HG02973 (cell line): Measurements from ENCODE around the gene PKD1.
"Not testable (repeated sequence)": the region's sequence is repeated elsewhere in the genome, so short reads cannot be mapped to it uniquely, and the experiment has no call there.

Experiments used
- ATAC-seq: cut with Tn5 transposase; IDR thresholded peaks from one replicate; pipeline ENCODE4 v1.9.1; 2021; ENCODE audit warnings: moderate library complexity; ENCODE audit not compliant: unreplicated experiment

Gene PKD1

DNA sequence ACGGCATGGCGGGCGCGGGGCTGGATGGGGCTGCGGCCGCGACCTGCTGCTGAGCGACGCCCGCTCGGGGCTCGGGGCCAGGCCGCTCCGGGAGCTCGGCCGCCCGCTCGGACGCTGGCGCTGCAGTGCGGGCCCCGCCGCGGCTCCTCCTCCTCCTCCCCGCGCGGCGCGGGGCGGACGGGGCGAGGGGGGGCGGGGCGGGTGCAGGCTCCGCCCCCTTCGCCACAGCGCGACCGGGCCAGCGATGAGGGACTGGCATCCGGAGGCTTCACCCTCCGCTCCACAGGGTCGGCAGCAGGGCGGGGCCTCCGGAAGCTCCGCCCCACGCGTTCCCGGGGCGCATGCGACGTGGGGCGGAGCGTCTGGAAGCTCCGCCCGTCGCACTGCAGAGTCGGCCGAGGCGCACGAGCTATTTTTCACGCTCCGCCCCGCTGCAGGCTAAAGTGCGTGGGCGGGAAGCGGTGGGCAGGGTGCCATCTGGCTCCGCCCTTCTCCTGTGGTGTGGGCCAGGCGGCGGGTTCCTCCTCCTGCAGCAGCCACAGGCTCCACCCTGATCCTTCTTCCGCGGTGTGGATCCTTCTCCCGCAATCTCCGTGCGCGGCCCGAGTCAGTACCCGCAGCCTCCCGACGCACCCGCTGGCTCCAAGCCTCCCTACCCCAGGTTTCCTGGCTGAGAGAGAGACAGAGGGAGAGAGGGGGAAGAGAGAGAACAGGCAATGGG is at the start of gene PKD1:
Gene PKD1, minus strand, starts transcription at position 129 of the 721 bp plus-strand sequence. CDS start 209 bp downstream, outside the sequence.
- ATAC-seq, result not testable (repeated sequence)

DNA sequence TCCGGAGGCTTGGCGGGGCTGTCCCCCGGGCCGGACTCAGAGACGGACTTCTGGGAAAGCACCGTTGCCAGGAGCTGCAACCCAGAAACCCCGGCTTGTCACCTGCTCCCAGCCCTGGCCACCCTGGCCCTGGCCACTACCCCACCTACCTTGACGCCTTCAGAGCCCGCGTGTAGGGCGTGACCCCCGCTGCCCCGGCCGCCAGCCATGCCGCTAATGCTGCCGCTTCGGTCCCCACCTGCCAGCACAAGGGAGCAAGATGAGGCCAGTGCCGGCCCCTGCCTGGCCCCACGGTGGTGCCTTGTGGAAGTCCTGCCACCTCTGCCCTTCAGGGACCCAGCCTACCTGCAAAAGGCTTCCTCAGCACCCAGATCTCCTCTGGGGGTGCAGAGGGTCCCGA is 49.3 kb upstream of the PKD1 start:
- no peak for ATAC-seq

DNA sequence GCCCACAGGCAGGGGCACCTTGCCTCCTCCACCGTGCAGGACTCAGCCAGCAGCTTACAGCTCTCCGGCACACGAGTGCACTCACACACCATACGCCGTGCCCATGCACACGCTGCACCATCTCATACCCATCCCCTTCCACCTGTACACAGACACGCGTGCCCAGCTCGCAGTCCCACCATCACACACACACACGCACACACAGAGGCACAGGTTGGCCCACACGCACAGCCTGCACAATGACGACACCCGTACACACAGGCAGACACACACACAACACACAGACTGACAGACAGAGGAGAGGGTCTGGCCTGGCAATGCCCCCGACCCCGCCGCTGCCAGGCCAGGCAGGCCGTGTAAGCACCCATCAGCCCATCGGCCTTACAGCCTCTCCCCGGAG is 48.6 kb upstream of the PKD1 start:
- ATAC-seq, result no peak

DNA sequence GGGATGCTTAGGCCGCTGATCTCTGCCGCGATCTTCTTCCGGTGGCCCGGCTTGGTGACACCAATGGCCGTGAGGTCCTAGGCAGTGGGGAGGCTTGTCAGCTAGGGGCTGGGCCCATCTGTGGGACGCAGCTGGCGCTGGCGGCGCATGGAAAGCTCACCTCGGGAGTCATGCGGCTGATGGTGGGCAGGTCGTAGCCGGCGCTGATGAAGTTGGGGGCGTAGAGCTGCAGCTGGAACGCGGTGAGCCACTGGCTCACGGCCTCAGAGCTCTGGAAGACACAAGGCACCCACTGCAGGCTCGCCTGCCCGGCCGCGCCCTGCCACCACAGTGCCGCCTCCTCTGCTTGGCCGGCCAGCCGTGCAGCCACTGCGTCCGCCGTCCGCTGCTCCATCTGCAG is 48.0 kb upstream of the PKD1 start:
- ATAC-seq, result no peak

DNA sequence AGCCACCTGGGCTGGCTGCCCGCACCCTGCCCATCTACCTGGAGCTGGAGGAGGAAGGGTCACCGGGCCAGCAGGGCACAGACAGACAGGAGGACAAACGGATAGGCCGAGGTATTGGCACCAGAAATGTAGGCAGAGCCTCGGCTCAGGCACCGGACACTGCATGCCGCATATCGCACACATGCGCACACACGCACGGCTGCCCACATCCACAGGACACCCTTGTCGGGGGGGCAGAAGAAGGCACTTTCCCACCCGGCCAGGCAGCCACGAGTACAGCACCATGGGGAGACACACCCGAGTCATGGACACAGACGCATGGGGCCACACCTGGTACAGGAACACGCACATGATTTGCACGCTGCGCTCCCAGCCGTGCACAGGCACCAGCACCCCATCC is 46.3 kb upstream of the PKD1 start:
- ATAC-seq, result no peak

DNA sequence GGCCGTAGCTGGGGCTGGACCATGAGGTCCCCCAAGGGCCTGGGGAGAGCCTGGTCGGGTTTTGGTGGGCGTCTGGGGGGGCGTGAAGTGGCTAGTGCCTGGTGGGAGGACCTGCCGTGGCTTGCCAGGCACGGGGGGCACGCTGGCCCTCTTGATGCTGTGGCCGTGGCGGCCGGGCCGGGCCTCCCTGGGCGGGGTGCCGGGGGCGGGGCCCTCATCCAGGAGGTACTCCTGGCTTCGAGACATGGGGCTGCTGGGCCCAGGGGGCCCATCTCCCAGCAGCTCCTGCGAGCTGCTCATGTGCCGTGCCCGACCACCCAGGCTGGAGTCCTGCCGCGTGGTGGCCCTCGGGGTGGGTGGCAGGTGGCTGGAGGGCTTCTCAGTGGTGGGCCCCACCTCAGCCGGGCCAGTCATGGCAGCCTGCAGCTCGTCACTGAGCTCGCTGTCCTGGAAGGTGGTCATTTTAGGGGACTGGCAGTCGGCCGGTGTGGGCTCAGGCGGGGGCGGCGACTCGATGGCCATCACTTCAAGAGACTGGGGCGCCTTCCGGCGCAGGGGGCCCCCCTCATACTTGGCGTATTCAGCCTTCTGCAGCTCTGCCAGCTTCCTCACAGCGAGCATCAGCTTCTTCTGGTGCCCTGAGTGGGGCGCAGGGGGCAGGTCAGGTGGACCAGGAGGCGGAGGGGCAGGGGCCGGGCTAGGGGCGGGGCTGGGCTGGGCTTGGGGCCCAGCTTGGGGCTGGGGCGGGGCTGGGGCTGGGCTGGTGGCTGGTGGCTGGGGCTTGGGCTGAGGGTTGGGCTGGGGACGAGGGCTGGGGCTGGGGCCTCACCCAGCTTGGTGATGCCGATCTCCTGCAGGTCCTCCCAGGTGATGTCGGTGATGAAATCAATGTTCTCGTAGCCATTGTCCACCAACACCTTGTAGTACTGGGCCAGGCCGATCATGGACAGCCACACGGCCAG is 45.5 kb upstream of the PKD1 start:
- ATAC-seq, result no peak

DNA sequence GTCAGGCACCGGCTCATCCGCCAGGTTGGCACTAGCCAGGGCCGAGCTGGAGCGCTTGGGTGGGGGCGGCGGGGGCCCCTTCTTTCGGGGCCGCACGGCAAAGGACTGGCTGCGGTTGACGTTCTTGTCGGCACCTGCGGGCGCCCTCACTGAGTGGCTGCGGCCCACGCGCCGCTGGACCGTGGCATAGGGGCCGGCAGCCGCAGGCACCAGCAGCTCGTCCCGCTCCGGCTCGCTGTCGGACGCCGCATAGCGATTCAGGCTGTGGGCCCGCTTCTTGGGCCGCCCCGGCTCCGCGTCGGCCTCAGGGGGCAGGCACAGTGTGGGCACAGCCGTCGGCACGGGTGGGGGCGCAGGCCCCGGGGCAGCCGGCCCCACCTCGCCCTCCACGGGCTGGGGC is 44.8 kb upstream of the PKD1 start:
- no peak for ATAC-seq

DNA sequence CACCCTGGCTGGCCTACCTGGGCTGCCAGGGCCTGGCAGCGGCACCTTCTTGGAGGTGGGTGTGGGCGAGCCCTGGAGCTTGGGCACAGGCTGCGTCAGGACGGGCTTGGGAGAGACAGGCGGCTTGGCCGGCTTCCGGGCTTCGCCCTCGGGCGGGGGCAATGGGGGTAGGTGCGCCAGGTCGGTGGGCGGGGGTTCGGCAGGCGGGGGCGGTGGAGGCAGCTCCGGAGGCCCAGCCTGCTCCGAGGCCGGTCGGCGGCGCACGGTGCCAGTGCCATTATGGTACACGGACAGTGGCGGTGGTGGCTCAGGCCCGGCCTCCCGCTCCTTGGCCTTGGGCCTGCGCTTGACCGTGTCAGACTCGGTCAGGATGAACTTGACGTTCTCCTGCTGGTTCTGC is 43.9 kb upstream of the PKD1 start:
- ATAC-seq, result no peak

DNA sequence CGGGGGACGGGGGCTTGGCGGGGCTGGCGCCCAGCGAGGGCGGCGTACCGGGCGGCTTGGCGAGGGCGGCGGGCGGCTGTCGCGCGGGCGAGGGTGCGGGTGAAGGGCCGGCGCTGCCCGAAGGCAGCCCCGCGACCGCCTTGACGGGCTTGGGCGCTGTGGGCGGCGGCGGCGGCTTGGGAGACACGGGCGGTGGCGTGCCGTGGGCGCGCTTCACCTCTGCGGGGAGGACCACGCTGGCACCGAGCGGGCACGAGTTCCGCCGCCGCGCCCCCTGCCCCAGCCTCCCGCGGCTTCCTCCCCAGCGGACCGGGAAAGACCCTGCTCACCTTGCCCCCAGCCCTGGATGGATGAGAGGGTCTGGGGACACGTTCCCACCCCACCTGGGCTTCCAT is 43.4 kb upstream of the PKD1 start:
- no peak for ATAC-seq

DNA sequence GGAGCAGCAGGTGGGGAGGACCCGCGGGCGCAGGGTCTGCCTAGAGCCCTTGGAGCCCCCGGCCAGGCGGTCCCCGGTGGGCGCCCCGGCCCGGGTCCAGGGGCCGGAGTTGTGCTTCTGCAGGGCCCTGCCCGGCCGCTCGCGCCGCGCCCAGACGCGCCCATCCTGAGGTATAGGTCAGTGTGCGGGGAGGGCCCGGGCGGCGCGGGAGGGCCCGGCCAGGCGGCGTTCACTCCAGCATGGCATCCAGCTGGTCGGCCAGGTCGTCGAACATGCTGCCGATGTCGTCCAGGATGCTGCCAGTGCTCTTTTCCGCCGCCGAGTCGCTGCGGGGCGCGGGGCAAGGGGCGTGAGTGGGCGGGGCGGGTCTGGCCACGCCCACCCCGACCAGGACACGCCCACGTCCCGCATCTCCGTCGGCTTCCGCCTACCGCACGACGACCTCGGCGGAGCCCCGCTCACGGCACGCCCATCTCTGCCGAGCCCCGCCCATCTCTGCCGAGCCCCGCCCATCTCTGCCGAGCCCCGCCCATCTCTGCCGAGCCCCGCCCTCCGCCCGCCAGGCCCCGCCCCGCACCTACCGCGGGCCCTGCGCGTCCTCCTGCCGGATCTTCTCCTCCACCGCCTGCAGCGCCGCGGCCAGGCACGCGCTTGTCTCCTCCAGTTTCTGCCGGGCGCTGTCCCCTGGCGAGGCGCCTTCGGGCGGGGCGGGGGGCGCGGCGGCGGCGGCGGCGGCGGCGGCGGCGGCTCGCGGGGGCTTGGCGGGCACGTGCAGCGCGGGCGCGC is 42.8 kb upstream of the PKD1 start:
- ATAC-seq, result no peak

DNA sequence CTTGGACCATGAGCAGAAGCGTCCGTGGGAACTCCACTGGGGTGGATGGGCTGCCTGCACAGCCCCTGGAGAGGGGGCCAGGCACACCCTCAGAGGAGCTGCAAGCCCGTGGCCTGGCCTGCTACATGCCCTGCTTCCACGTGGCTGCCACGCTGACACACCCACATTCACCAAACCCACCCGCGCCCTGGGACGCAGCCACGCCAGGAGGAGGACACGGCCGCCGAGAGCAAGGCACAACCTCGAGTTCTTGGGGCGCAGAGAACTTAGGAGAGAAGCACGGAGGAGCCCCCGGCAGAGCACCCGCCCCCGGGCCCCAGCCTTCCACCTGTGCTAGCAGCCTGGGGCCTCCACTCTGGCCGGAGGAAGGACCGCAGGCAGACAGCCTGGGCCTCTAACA is 41.9 kb upstream of the PKD1 start:
- ATAC-seq, result no peak

DNA sequence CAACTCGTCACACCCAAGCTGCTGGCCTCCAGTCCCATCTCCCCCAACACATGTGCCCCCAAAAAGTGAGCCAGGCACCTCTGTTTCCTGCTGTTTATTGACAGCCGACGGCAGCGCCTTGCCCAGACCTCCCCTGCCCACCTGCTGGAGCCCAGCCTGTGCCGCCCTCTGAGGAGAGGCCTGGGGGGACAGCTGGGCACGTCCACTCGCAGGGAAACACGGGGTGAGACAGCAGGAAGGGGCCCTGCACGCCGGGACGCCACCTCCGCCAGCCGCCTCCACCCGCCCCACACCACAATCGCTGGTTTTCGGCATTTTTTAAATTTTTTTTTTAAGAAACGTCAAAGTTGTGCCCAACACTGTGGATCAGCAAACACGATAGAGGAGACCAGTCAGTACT is 41.4 kb upstream of the PKD1 start:
- ATAC-seq, result no peak

DNA sequence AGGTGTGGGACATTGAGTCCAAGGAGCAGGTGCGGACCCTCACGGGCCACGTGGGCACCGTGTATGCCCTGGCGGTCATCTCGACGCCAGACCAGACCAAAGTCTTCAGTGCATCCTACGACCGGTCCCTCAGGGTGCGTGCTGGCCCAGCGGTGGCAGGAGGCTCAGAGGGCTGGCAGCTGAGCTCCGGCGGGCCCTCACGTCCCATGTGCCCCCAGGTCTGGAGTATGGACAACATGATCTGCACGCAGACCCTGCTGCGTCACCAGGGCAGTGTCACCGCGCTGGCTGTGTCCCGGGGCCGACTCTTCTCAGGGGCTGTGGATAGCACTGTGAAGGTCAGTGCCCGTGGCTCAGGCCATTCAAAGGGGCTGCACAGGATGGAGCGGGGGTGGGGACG is 40.3 kb upstream of the PKD1 start:
- no peak for ATAC-seq

DNA sequence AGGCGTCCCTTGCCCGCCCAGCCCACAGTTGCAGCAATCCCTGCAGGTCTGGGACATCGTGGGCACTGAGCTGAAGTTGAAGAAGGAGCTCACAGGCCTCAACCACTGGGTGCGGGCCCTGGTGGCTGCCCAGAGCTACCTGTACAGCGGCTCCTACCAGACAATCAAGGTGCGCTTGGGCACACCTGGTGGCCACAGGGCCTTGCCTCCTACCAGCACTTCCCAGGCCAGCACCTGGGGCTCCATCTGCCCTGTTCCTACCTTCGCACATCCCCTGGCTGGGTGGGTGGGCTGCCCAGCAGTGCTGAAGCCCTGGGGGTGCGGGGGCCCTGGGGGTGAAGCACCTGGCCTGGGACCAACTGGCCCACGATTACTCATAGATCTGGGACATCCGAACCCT is 39.8 kb upstream of the PKD1 start:
- ATAC-seq, result no peak

DNA sequence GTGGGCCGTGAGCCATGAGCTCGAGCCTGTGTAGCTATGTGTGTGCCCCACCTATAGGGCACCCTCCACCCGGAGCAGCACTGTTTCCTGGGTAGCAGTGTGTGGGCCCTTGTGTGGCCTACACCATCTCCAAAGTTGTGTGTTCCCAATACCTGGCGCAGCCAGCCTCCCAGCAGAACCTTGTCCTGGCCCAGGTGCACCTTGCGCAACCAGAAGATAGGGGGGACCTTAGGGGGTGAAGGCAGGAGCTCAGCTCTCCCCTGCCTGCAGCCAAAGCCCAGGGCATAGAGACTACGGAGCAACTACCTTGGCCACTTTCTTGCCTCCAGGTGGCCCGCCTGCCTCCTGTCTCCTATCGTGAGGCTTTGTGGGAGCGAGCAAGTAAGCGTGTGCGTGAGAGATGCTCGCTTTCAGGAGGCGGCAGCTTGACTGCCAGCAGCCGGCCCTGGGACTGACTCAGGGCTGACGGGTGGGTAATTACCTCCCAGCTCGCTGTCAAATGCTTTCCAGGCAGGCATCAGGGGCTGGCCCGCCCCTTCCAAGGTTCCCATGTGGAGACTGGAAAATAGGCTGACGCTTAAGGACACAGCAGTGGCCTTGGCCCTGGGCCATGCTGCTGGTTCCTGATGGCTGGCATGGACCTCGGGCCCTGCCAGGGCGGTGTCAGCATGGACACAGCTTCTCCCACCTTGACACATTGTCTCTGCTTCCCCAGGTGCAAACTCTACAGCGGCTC is 38.9 kb upstream of the PKD1 start:
- ATAC-seq, result no peak

DNA sequence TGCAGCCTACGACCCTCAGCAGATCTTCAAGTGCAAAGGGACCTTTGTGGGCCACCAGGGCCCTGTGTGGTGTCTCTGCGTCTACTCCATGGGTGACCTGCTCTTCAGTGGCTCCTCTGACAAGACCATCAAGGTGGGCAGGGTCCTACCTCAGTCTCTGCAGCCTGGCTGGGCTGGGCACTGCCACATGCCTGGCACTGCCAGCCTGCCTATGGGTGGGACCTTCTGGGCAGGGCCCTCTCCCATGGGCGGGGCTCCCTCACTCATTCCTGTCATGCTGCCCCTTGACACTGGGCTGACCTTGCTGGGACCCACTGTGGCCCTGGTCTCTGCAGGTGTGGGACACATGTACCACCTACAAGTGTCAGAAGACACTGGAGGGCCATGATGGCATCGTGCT is 38.2 kb upstream of the PKD1 start:
- ATAC-seq, result no peak

DNA sequence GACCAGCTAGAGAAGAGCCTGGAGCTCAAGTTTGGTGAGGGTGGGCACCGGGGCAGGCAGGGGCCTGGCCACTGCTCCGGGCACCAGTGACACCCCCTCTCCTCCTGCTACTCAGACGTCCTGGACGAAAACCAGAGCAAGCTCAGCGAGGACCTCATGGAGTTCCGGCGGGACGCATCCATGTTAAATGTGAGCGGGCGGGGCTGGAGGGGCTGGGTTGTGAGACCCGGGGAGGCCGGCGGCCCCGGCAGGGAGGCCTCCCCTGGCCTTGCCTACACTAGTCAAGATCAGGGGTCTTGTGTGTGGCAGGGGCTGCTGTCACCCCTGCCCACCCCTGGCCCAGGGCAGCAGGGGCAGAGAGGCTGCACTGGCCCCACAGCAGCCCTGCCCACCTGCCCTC is 37.7 kb upstream of the PKD1 start:
- ATAC-seq, result no peak

DNA sequence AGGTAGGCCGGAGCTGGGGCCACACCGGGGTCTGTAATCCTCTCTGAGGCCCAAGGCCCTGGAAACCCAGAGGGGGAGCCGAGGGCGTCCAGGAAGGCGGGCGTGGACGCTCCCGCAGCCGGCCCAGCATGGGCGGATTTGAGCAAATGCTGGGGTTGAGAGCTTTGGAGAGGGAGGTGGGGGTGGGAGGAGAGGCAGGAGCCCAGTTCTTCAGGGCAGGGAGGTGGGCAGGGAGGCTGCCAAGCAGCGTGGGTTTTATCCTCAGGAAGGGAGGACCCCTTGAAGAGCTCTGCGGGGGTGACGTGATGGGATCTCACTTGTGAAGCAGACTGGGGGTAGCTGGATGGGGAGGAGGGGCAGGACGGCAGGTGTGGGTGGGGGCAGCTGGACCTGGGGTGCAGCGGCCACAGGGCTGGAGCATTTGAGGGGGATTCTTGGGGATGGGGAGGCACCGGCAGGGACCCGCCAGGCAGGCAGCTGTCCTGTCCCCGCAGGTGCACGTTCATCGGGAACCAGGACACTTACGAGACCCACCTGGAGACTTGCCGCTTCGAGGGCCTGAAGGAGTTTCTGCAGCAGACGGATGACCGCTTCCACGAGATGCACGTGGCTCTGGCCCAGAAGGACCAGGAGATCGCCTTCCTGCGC is 37.1 kb upstream of the PKD1 start:
- ATAC-seq, result no peak

DNA sequence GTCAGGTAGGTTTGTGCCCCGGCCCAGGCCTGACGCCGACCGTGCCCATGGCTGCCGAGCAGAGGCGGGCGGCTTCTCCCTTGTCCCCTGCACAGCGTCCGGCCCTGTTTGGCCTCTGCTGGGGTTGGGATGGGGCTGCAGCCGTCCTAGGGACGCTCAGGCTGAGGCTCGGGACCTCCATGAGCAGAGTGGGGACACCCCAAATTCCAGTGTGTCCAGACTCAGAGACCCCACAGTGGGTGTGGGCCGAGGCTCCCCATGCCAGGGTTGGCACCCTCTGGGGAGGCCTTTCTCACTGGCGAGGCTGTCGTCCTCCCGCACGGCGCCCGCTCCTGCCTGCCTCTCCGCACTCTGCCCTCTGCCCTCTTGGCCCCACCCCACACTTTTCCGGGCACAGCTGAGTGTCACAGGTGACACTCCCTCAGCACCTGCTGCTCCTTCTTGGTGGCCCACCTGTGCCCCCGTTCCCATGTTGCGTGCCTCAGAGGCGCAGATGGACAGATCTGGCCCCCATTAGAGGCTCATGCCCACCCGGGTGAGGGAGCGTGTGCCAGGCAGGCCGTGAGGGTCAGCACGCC is 36.0 kb upstream of the PKD1 start:
- no peak for ATAC-seq
